OCI-LY7 (cell line): ENCODE results near the gene CDC42BPB.

Source experiments
- CTCF ChIP-seq: fragments of 200-600 bp; sonication (generic); conservative IDR thresholded peaks from 2 replicates; pipeline ENCODE4 v1.5.1; 2014; ENCODE audit warnings: mild to moderate bottlenecking, antibody characterized with exemption, low read length, moderate library complexity, mixed read lengths
- EZH2phosphoT487 ChIP-seq: fragments of 200-600 bp; sonication (generic); IDR thresholded peaks from 2 replicates; pipeline ENCODE4 v1.6.1; 2018; ENCODE audit warnings: low read depth, borderline replicate concordance, mild to moderate bottlenecking, mixed run types, antibody characterized with exemption, low read length, moderate library complexity, mixed read lengths

GRCh38 chr14:102969060-102969791 lies 88.1 kb downstream of the CDC42BPB start:
- TF ChIP-seq CTCF, result no peak
- TF ChIP-seq EZH2phosphoT487, result no peak
